ENCODE data around the gene PROK2.

The PROK2 gene

GRCh38 chr3:71785532-71786216 lies 726 bp upstream of the PROK2 start:
- no peak for DNase-seq

- no peak for DNase-seq
Measured at GRCh38 chr3:71784201-71784913, 591 bp downstream of the PROK2 start.

- no peak for DNase-seq
Measured at GRCh38 chr3:71783152-71783551, 1.8 kb downstream of the PROK2 start.

- no peak for DNase-seq
Measured at GRCh38 chr3:71780430-71780829, 4.5 kb downstream of the PROK2 start.

GRCh38 chr3:71779674-71780377 lies 5.1 kb downstream of the PROK2 start:
- DNase-seq, result no peak

GRCh38 chr3:71778353-71778752 lies 6.6 kb downstream of the PROK2 start:
- DNase-seq, result no peak

- no peak for DNase-seq
Measured at GRCh38 chr3:71776538-71776937, 8.4 kb downstream of the PROK2 start.

- DNase-seq, result no peak
Measured at GRCh38 chr3:71771884-71772283, 13.1 kb downstream of the PROK2 start.

- no peak for DNase-seq
Measured at GRCh38 chr3:71771126-71771525, 13.8 kb downstream of the PROK2 start.

- no peak for DNase-seq
Measured at GRCh38 chr3:71763426-71763825, 21.5 kb downstream of the PROK2 start.

GRCh38 chr3:71760140-71760539 lies 24.8 kb downstream of the PROK2 start:
- no peak for DNase-seq

- no peak for DNase-seq
Measured at GRCh38 chr3:71759401-71759800, 25.5 kb downstream of the PROK2 start.

GRCh38 chr3:71758091-71758490 lies 26.9 kb downstream of the PROK2 start:
- no peak for DNase-seq

- DNase-seq, result no peak
Measured at GRCh38 chr3:71754610-71755253, 30.2 kb downstream of the PROK2 start.

GRCh38 chr3:71753701-71754609 lies 31.0 kb downstream of the PROK2 start, which contains the start of gene GPR27:
GPR27 (plus strand) TSS chr3:71753855; CDS start chr3:71754050, 195 bp downstream.
- DNase-seq, result no peak

- DNase-seq, result no peak
Measured at GRCh38 chr3:71752831-71753700, 31.9 kb downstream of the PROK2 start.

GRCh38 chr3:71751602-71752001 lies 33.3 kb downstream of the PROK2 start:
- DNase-seq, result no peak

- no peak for DNase-seq
Measured at GRCh38 chr3:71744738-71745137, 40.2 kb downstream of the PROK2 start.

- no peak for DNase-seq
Measured at GRCh38 chr3:71742621-71743020, 42.3 kb downstream of the PROK2 start.

GRCh38 chr3:71734881-71735280 lies 50.1 kb downstream of the PROK2 start:
- no peak for DNase-seq

- no peak for DNase-seq
Measured at GRCh38 chr3:71733319-71733718, 51.6 kb downstream of the PROK2 start.
